Keratinocyte (primary cell): Measurements from ENCODE around the gene TMTC3.

ENCODE experiments used
- EZH2 ChIP-seq: IDR thresholded peaks from one replicate; pipeline ENCODE4 v1.6.1; 2012; ENCODE audit warnings: inconsistent platforms, mild to moderate bottlenecking, low read length, moderate library complexity
- TF ChIP-seq, protein P1 (sequence below), 3 experiments: IDR thresholded peaks in 1 of 3; conservative IDR thresholded peaks in 1 of 3; optimal IDR thresholded peaks in 1 of 3; 2 replicates in 2 of 3; 3 replicates in 1 of 3; pipeline versions ENCODE3 to v1.5.1; 2011; ENCODE audit warnings: low read length in 3 of 3, mild to moderate bottlenecking in 3 of 3, moderate library complexity in 2 of 3, control low read depth in 1 of 3, inconsistent platforms in 1 of 3; ENCODE audit not compliant: insufficient read depth in 2 of 3; ENCODE audit errors: extremely low read depth in 1 of 3

DNA sequence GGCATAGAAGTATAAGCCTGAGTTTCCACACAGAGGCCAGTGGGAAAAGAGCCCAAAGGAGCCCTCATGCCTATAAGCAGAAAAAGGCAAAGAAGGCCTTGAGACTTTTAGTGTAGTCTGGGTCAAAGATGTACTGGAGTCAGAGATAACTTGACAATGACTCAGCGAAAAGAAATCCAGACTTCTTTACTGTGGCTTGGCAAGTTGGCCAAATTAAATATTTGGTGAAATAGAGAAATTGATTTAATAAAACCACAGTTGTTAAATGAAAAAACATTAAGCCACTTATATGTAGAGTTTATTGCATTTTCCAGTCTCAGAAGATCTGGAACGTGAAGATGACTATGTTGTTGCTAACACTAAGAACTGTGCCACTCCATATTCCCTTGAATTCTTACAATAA lies 105.1 kb downstream of the TMTC3 start:
- TF ChIP-seq, protein P1, sequence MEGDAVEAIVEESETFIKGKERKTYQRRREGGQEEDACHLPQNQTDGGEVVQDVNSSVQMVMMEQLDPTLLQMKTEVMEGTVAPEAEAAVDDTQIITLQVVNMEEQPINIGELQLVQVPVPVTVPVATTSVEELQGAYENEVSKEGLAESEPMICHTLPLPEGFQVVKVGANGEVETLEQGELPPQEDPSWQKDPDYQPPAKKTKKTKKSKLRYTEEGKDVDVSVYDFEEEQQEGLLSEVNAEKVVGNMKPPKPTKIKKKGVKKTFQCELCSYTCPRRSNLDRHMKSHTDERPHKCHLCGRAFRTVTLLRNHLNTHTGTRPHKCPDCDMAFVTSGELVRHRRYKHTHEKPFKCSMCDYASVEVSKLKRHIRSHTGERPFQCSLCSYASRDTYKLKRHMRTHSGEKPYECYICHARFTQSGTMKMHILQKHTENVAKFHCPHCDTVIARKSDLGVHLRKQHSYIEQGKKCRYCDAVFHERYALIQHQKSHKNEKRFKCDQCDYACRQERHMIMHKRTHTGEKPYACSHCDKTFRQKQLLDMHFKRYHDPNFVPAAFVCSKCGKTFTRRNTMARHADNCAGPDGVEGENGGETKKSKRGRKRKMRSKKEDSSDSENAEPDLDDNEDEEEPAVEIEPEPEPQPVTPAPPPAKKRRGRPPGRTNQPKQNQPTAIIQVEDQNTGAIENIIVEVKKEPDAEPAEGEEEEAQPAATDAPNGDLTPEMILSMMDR (optimal IDR thresholded peaks at IDR 0.05 in 1 of 3, IDR thresholded peaks at IDR 0.05 in 1 of 3, conservative IDR thresholded peaks at IDR 0.05 in 1 of 3; ENCODE audit: extremely low read depth in 1 of 3, insufficient read depth in 2 of 3, low read length in 3 of 3) = no peak
- TF ChIP-seq EZH2 = no peak
